Type B pancreatic cell (in vitro differentiated cells): Measurements from ENCODE around the gene CITED2. TPM values are rescaled to one million over a fixed set of nuclear protein-coding genes. Genes with fewer than 3 reads are reported as not detected.

Experiments used
- DNase-seq: peaks from one replicate; pipeline ENCODE4 v3.0.0; 2021; ENCODE audit warnings: mixed read lengths; ENCODE audit not compliant: unreplicated experiment; ENCODE audit errors: extremely low spot score
- H3K27ac Mint-ChIP-seq: 2 replicates; pipeline ENCODE4 v1.8.0; 2021; ENCODE audit warnings: mild to moderate bottlenecking, mixed read lengths
- H3K27me3 Mint-ChIP-seq: 2 replicates; pipeline ENCODE4 v1.8.0; 2021; ENCODE audit warnings: mixed read lengths
- H3K36me3 Mint-ChIP-seq: 2 replicates; pipeline ENCODE4 v1.8.0; 2021; ENCODE audit warnings: mixed read lengths
- H3K4me1 Mint-ChIP-seq: one replicate; pipeline ENCODE4 v1.8.0; 2021; ENCODE audit warnings: mixed read lengths; ENCODE audit not compliant: unreplicated experiment
- H3K4me3 Mint-ChIP-seq: 2 replicates; pipeline ENCODE4 v1.8.0; 2021; ENCODE audit warnings: mild to moderate bottlenecking, mixed read lengths
- H3K9me3 Mint-ChIP-seq: 2 replicates; pipeline ENCODE4 v1.8.0; 2021; ENCODE audit warnings: mixed read lengths
- CTCF ChIP-seq: fragments of 200-600 bp; sonication (generic); conservative IDR thresholded peaks from 2 replicates; pipeline ENCODE4 v1.5.0; 2021; ENCODE audit warnings: antibody characterized with exemption, mild to moderate bottlenecking
- total RNA-seq: library from RNA; stranded (reverse); gene quantifications from 2 replicates; pipeline ENCODE4 v1.2.1, GENCODE V29; 2021; ENCODE audit warnings: low replicate concordance

Gene CITED2
- total RNA-seq, 1 donor from 2014 or later: 129 TPM

DNA sequence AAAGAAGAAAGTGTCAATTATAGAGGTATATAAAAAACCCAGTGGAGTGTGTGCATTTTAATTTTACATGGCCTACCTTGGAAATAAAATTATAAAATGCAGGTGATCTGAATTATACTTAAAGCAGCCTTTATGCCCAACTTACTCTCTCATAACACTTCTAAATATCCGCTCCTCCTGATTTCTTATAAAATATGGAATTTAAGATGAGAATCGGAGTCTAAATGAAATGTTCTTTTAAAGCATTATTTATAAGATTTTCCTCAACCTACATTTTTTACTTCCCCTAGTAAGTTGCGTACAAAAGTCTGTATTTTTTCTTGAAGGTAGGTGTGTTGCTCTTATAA lies 3.5 kb downstream of the CITED2 start:
- no peak for TF ChIP-seq CTCF
- Mint-ChIP-seq H3K4me3 (peak overlapping the region; percentile 100), H3K4me1 (peaks cover 49% of the 10 kb centered on the region), H3K36me3 (peaks cover 23% of the 10 kb centered on the region), H3K27me3 (peaks cover 4% of the 10 kb centered on the region), H3K9me3 (no peaks in the 10 kb centered on the region), H3K27ac (peak overlapping the region; percentile 52)
- no peak for DNase-seq

- H3K9me3 Mint-ChIP-seq: no peaks in the 10 kb centered on the region
- H3K27ac Mint-ChIP-seq: peak overlapping the region; percentile 63
- H3K4me3 Mint-ChIP-seq: peak overlapping the region; percentile 100
- H3K36me3 Mint-ChIP-seq: peaks cover 23% of the 10 kb centered on the region
- H3K27me3 Mint-ChIP-seq: peaks cover 4% of the 10 kb centered on the region
- DNase-seq: no peak
- H3K4me1 Mint-ChIP-seq: peaks cover 47% of the 10 kb centered on the region
- TF ChIP-seq CTCF: no peak
Measured at GRCh38 chr6:139370283-139370998, 4.0 kb downstream of the CITED2 start.

DNA sequence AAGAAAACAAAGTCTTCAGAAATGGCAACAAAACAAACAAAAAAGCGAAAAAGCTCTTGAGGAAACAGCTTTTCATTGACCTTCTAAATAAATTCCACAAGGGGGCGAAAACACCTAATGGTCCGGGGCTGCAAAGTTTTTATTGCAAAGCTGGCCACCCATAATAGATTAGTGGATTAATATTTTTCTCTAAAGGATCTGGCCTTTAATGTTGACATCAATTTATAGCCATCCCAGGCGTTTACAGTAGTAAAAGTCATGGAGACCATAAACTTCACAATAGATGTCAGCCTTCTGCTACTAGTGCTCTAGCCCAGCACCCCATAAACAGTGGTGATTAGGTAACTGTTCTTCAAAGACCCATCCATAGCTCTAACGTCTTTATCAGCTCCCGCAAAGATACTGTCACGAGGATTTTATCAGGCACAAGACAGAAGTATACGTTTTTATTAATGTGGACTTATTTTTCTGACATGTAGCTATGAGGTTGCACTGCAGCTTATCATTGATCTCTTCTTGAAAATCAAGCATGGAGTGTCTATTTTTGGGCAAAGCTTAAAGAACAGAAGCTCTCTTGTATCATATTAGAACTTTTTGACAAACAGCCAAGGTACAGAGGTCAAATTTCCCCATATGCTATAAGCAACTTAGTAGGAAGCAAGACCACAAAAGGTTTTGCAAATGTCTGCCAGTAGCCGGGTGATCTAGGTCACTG lies 4.7 kb downstream of the CITED2 start:
- H3K36me3 Mint-ChIP-seq: peaks cover 23% of the 10 kb centered on the region
- peaks cover 47% of the 10 kb centered on the region for H3K4me1 Mint-ChIP-seq
- H3K27ac Mint-ChIP-seq: peak overlapping the region; percentile 63
- DNase-seq: no peak
- no peaks in the 10 kb centered on the region for H3K9me3 Mint-ChIP-seq
- peak overlapping the region; percentile 100 for H3K4me3 Mint-ChIP-seq
- H3K27me3 Mint-ChIP-seq: peaks cover 4% of the 10 kb centered on the region
- peak; percentile 93 for TF ChIP-seq CTCF

GRCh38 chr6:139369068-139369467 lies 5.4 kb downstream of the CITED2 start:
- no peak for DNase-seq
- Mint-ChIP-seq H3K4me1 (peaks cover 47% of the 10 kb centered on the region), H3K27ac (no peak overlapping the region), H3K4me3 (no peak overlapping the region), H3K27me3 (peaks cover under 1% of the 10 kb centered on the region), H3K36me3 (peaks cover 19% of the 10 kb centered on the region), H3K9me3 (no peaks in the 10 kb centered on the region)
- TF ChIP-seq CTCF: no peak

DNA sequence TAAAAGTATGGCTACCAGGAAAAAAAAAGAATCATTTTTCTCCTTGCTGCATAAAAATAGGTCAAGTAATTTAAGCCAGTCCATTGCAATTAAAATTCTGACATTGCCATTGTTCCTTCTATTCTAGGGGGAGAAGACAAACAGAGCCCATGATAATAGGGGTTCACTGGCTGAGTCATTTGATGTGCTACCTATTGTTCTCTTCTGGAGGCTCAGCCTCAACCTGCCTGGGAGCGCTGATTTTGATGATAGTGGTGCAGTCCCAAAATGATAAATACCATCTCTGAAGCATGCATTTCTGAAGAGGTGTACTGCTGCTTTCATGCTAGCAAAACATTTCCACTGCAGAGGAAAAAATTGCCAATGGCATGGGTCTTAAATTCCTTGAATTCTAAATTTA lies 5.8 kb downstream of the CITED2 start:
- Mint-ChIP-seq H3K9me3 (no peaks in the 10 kb centered on the region), H3K4me3 (no peak overlapping the region), H3K4me1 (peaks cover 47% of the 10 kb centered on the region), H3K36me3 (peaks cover 15% of the 10 kb centered on the region), H3K27me3 (no peaks in the 10 kb centered on the region), H3K27ac (no peak overlapping the region)
- TF ChIP-seq CTCF: no peak
- DNase-seq: no peak
